HEK293T (cell line): ENCODE results near the gene CXCL14.

Experiments
- BHLHE40 ChIP-seq: fragments of 450-650 bp; IDR thresholded peaks from 2 replicates; pipeline ENCODE4 v1.6.1; 2016; ENCODE audit warnings: mild to moderate bottlenecking, moderate library complexity, borderline replicate concordance
- FOXA1 ChIP-seq: fragments of 450-650 bp; IDR thresholded peaks from 2 replicates; pipeline ENCODE4 v1.6.1; 2016; ENCODE audit warnings: mild to moderate bottlenecking
- FOXK2 ChIP-seq: fragments of 450-650 bp; IDR thresholded peaks from 2 replicates; pipeline ENCODE4 v1.6.1; 2016; ENCODE audit warnings: mild to moderate bottlenecking
- FOXM1 ChIP-seq: fragments of 450-650 bp; IDR thresholded peaks from 2 replicates; pipeline ENCODE4 v1.6.1; 2017; ENCODE audit warnings: mild to moderate bottlenecking, borderline replicate concordance
- L3MBTL2 ChIP-seq: fragments of 450-650 bp; conservative IDR thresholded peaks from 2 replicates; pipeline ENCODE4 v1.6.1; 2016; ENCODE audit warnings: mild to moderate bottlenecking
- LEF1 ChIP-seq: fragments of 450-650 bp; IDR thresholded peaks from 2 replicates; pipeline ENCODE4 v1.6.1; 2017; ENCODE audit warnings: mild to moderate bottlenecking, borderline replicate concordance
- NFRKB ChIP-seq: fragments of 450-650 bp; IDR thresholded peaks from 2 replicates; pipeline ENCODE4 v1.6.1; 2016; ENCODE audit warnings: mild to moderate bottlenecking, moderate library complexity
- SP1 ChIP-seq: fragments of 450-650 bp; IDR thresholded peaks from 2 replicates; pipeline ENCODE4 v1.6.1; 2017
- SUZ12 ChIP-seq: fragments of 450-650 bp; IDR thresholded peaks from 2 replicates; pipeline ENCODE4 v1.6.1; 2016; ENCODE audit warnings: mild to moderate bottlenecking
- TARDBP ChIP-seq: fragments of 450-650 bp; IDR thresholded peaks from 2 replicates; pipeline ENCODE4 v1.6.1; 2016
- ZNF384 ChIP-seq: fragments of 450-650 bp; IDR thresholded peaks from 2 replicates; pipeline ENCODE4 v1.6.1; 2016

GRCh38 chr5:135547590-135548254 lies 31.1 kb downstream of the CXCL14 start:
- TF ChIP-seq BHLHE40 (no peak), FOXK2 (no peak), L3MBTL2 (no peak), FOXM1 (no peak), LEF1 (no peak), SP1 (no peak), TARDBP (no peak), NFRKB (no peak), FOXA1 (no peak), SUZ12 (no peak), ZNF384 (no peak)
